Effector CD4-positive, alpha-beta T cell (primary cell): ENCODE data around the gene POU2AF1.
"Not testable (repeated sequence)": the region's sequence is repeated elsewhere in the genome, so short reads cannot be mapped to it uniquely, and the experiment has no call there.

ENCODE experiments used
- DNase-seq: peaks from one replicate; pipeline ENCODE4 v3.0.0-alpha.2; 2020

Gene POU2AF1

GRCh38 chr11:111342329-111342728, 36.7 kb downstream of the POU2AF1 start:
- no peak for DNase-seq

GRCh38 chr11:111339758-111340388, 39.2 kb downstream of the POU2AF1 start:
- DNase-seq, result no peak

- no peak for DNase-seq
Observed at GRCh38 chr11:111336582-111337256, 42.4 kb downstream of the POU2AF1 start.

- DNase-seq, result no peak
Observed at GRCh38 chr11:111336062-111336461, 43.0 kb downstream of the POU2AF1 start.

GRCh38 chr11:111335549-111335948, 43.5 kb downstream of the POU2AF1 start:
- no peak for DNase-seq

- no peak for DNase-seq
Observed at GRCh38 chr11:111334532-111335502, 44.3 kb downstream of the POU2AF1 start.

- no peak for DNase-seq
Observed at GRCh38 chr11:111331711-111332479, 47.2 kb downstream of the POU2AF1 start.

- DNase-seq, result no peak
Observed at GRCh38 chr11:111330234-111330893, 48.7 kb downstream of the POU2AF1 start.

- DNase-seq, result no peak
Observed at GRCh38 chr11:111329306-111330204, 49.5 kb downstream of the POU2AF1 start.

GRCh38 chr11:111327908-111328624, 51.0 kb downstream of the POU2AF1 start:
- DNase-seq, result no peak

GRCh38 chr11:111326824-111327223, 52.3 kb downstream of the POU2AF1 start:
- no peak for DNase-seq

- no peak for DNase-seq
Observed at GRCh38 chr11:111325259-111325658, 53.8 kb downstream of the POU2AF1 start.

- DNase-seq, result no peak
Observed at GRCh38 chr11:111324277-111324720, 54.8 kb downstream of the POU2AF1 start.

- no peak for DNase-seq
Observed at GRCh38 chr11:111322534-111322933, 56.5 kb downstream of the POU2AF1 start.

GRCh38 chr11:111320728-111321568, 58.1 kb downstream of the POU2AF1 start:
- DNase-seq, result no peak

- DNase-seq, result not testable (repeated sequence)
Observed at GRCh38 chr11:111320199-111320598, 58.9 kb downstream of the POU2AF1 start.

GRCh38 chr11:111319296-111319695, 59.8 kb downstream of the POU2AF1 start:
- no peak for DNase-seq

GRCh38 chr11:111312076-111312475, 67.0 kb downstream of the POU2AF1 start:
- no peak for DNase-seq

- DNase-seq, result no peak
Observed at GRCh38 chr11:111310723-111311122, 68.4 kb downstream of the POU2AF1 start.
